ENCODE results near the gene DNMT3B.

Gene DNMT3B

GRCh38 chr20:32804817-32805216, 42.6 kb downstream of the DNMT3B start:
- no peak for DNase-seq
- Histone ChIP-seq H3K27me3 (no peaks in the 10 kb centered on the region), H3K4me3 (ENCODE audit: low read depth, low read length) (no peak overlapping the region), H3K4me1 (no peaks in the 10 kb centered on the region), H3K9me3 (no peaks in the 10 kb centered on the region), H3K36me3 (no peaks in the 10 kb centered on the region)
- TF ChIP-seq CTCF (IDR thresholded peaks at IDR 0.05; ENCODE audit: low read depth, low read length) = no peak

- no peak overlapping the region for H3K4me3 ChIP-seq (ENCODE audit: low read depth, low read length)
- H3K36me3 ChIP-seq = no peaks in the 10 kb centered on the region
- H3K4me1 ChIP-seq = no peaks in the 10 kb centered on the region
- H3K9me3 ChIP-seq = no peaks in the 10 kb centered on the region
- no peaks in the 10 kb centered on the region for H3K27me3 ChIP-seq
- no peak for TF ChIP-seq CTCF (IDR thresholded peaks at IDR 0.05; ENCODE audit: low read depth, low read length)
- DNase-seq = no peak
These were observed 43.5 kb downstream of the DNMT3B start for GRCh38 chr20:32805721-32806120.

DNA sequence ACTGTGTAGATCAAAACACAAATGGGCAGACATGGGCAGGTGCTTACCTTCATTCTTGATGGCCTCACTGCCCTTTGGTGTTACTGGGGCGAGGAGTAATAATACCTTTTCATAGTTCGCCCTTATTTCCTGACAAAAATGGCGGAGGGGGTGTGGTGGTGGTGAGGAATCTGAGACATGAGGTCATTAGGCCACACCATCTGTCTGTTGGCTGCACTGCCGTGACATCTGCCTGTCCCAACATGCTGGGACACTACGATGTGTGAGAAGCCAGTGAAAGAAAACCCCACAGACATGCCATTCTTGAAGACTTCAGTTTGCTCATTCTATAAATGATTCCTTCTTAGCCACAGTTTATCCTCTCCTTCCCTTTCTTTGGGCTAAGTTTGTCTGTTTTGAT, 44.2 kb downstream of the DNMT3B start:
- H3K36me3 ChIP-seq = no peaks in the 10 kb centered on the region
- H3K9me3 ChIP-seq = no peaks in the 10 kb centered on the region
- H3K27me3 ChIP-seq = no peaks in the 10 kb centered on the region
- H3K4me3 ChIP-seq (ENCODE audit: low read depth, low read length) = no peak overlapping the region
- no peak for TF ChIP-seq CTCF (IDR thresholded peaks at IDR 0.05; ENCODE audit: low read depth, low read length)
- H3K4me1 ChIP-seq = no peaks in the 10 kb centered on the region
- DNase-seq = no peak

GRCh38 chr20:32807706-32808105, 45.5 kb downstream of the DNMT3B start:
- Histone ChIP-seq H3K36me3 (no peaks in the 10 kb centered on the region), H3K4me1 (no peaks in the 10 kb centered on the region), H3K4me3 (ENCODE audit: low read depth, low read length) (no peak overlapping the region), H3K9me3 (no peaks in the 10 kb centered on the region), H3K27me3 (no peaks in the 10 kb centered on the region)
- no peak for DNase-seq
- no peak for TF ChIP-seq CTCF (IDR thresholded peaks at IDR 0.05; ENCODE audit: low read depth, low read length)

DNA sequence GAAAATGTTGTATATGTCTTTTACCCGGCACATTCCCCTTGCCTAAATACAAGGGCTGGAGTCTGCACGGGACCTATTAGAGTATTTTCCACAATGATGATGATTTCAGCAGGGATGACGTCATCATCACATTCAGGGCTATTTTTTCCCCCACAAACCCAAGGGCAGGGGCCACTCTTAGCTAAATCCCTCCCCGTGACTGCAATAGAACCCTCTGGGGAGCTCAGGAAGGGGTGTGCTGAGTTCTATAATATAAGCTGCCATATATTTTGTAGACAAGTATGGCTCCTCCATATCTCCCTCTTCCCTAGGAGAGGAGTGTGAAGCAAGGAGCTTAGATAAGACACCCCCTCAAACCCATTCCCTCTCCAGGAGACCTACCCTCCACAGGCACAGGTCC, 46.3 kb downstream of the DNMT3B start:
- H3K36me3 ChIP-seq = no peaks in the 10 kb centered on the region

GRCh38 chr20:32809907-32810306, 47.7 kb downstream of the DNMT3B start:
- no peak for DNase-seq

More for the DNA sequence above, 46.3 kb downstream of the DNMT3B start:
- no peaks in the 10 kb centered on the region for H3K4me1 ChIP-seq
- no peak overlapping the region for H3K4me3 ChIP-seq (ENCODE audit: low read depth, low read length)
- TF ChIP-seq CTCF (IDR thresholded peaks at IDR 0.05; ENCODE audit: low read depth, low read length) = no peak
- H3K9me3 ChIP-seq = no peaks in the 10 kb centered on the region
- no peak for DNase-seq
- H3K27me3 ChIP-seq = no peaks in the 10 kb centered on the region

More at GRCh38 chr20:32809907-32810306, 47.7 kb downstream of the DNMT3B start:
- no peak for TF ChIP-seq CTCF (IDR thresholded peaks at IDR 0.05; ENCODE audit: low read depth, low read length)
- no peaks in the 10 kb centered on the region for H3K4me1 ChIP-seq
- no peaks in the 10 kb centered on the region for H3K9me3 ChIP-seq
- H3K36me3 ChIP-seq = no peaks in the 10 kb centered on the region
- H3K27me3 ChIP-seq = no peaks in the 10 kb centered on the region
- H3K4me3 ChIP-seq (ENCODE audit: low read depth, low read length) = no peak overlapping the region
